ENCODE measurements around the gene PRKAA2. TPM values are rescaled to one million over a fixed set of nuclear protein-coding genes. Genes with fewer than 3 reads are reported as not detected.
A peak's percentile ranks its signal among the peaks of the same experiment; 100 is the strongest.

The PRKAA2 gene
- total RNA-seq, 1 donor from 2014 or later: 112 TPM

DNA sequence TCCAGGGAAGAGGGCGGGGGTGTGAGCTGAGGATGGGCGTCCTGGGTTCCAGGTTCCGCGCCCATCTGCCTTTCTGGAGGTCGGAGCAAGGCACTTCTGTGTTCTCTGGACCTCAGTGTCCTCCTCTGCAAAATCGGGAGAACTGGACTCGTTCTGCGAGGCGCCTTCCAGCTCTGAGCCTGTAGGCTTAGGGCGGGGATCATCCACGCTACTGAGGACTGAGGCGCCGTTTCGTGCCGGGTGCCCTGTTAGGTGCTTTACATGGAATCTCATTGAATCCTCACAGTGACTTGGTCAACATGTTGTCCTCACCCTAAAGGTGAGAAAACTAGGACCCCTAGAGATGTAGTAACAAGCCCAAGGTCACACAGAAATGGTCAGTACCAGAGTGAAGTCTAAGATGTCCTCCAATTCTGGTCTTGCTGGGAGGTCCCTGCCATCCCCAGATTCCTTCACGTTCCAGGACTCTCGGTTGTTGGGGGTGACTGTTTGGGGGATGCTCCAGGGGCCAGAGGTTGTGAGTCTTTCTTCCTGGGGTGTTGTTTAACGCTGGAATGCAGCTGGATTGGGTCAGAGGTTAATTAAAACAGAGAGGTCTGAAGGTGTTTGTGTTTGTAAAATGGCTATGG, 677 bp downstream of the PRKAA2 start:
- no peaks in the 10 kb centered on the region for H3K36me3 ChIP-seq
- H3K27me3 ChIP-seq (ENCODE audit: low read depth): peaks cover 20% of the 10 kb centered on the region
- peak overlapping the region; percentile 73 for H3K4me3 ChIP-seq
- peaks cover 17% of the 10 kb centered on the region for H3K4me1 ChIP-seq
- no peak for DNase-seq
- peak overlapping the region; percentile 90 for H3K27ac ChIP-seq (replicated peaks)
- no peaks in the 10 kb centered on the region for H3K9me3 ChIP-seq (replicated peaks)
- intact Hi-C loops (cut with micrococcal nuclease): no loop called here
- TF ChIP-seq, protein P1, sequence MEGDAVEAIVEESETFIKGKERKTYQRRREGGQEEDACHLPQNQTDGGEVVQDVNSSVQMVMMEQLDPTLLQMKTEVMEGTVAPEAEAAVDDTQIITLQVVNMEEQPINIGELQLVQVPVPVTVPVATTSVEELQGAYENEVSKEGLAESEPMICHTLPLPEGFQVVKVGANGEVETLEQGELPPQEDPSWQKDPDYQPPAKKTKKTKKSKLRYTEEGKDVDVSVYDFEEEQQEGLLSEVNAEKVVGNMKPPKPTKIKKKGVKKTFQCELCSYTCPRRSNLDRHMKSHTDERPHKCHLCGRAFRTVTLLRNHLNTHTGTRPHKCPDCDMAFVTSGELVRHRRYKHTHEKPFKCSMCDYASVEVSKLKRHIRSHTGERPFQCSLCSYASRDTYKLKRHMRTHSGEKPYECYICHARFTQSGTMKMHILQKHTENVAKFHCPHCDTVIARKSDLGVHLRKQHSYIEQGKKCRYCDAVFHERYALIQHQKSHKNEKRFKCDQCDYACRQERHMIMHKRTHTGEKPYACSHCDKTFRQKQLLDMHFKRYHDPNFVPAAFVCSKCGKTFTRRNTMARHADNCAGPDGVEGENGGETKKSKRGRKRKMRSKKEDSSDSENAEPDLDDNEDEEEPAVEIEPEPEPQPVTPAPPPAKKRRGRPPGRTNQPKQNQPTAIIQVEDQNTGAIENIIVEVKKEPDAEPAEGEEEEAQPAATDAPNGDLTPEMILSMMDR (IDR thresholded peaks at IDR 0.05; ENCODE audit: borderline replicate concordance): no peak

DNA sequence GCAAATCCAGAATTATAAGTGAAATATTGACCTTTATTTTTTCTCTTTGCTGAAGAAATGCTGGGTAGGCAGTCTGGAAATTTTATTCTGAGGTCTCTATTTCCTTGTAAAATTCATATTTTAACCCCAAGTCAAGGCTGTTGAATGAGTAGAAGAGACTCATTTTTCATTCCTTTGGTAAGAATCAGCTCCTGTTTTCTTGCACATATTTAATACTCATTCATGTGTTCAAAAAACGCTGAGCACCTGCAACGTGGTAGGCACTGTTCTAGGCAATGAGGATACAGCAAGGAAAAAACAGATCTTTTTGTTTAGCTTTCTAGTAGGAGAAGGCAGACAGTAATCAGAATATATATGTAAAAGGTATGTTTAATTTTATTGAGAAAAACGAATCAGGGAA, 1.5 kb downstream of the PRKAA2 start:
- Histone ChIP-seq H3K9me3 (replicated peaks) (no peaks in the 10 kb centered on the region), H3K36me3 (no peaks in the 10 kb centered on the region), H3K4me3 (peak overlapping the region; percentile 73), H3K4me1 (peaks cover 19% of the 10 kb centered on the region), H3K27ac (replicated peaks) (peak overlapping the region; percentile 90), H3K27me3 (ENCODE audit: low read depth) (peaks cover 20% of the 10 kb centered on the region)
- TF ChIP-seq, protein P1 (IDR thresholded peaks at IDR 0.05; ENCODE audit: borderline replicate concordance): no peak
- DNase-seq: no peak
- intact Hi-C loops (cut with micrococcal nuclease): no loop called here

DNA sequence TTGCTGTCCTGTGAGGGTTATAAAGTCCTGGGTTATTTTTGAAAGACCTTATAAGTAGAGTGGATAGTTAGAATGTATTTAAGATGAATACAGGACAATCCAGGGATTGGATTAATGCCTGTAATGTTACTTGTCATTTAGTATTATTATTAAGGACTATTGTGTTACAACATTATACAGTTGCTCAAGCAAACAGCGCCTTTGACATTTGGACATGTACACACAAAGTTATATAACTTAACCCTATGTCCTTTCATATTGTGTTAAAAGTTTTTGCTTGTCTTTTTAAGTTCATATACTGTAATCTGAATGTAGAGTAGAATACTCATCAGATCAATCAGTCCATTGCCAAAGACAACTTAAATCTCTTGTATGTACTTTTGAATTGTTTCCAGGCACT, 2.0 kb downstream of the PRKAA2 start:
- intact Hi-C loops (cut with micrococcal nuclease): no loop called here
- Histone ChIP-seq H3K36me3 (no peaks in the 10 kb centered on the region), H3K27me3 (ENCODE audit: low read depth) (peaks cover 20% of the 10 kb centered on the region), H3K9me3 (replicated peaks) (no peaks in the 10 kb centered on the region), H3K4me3 (peak overlapping the region; percentile 73), H3K4me1 (peaks cover 19% of the 10 kb centered on the region), H3K27ac (replicated peaks) (peak overlapping the region; percentile 90)
- no peak for DNase-seq
- TF ChIP-seq, protein P1 (IDR thresholded peaks at IDR 0.05; ENCODE audit: borderline replicate concordance): no peak

DNA sequence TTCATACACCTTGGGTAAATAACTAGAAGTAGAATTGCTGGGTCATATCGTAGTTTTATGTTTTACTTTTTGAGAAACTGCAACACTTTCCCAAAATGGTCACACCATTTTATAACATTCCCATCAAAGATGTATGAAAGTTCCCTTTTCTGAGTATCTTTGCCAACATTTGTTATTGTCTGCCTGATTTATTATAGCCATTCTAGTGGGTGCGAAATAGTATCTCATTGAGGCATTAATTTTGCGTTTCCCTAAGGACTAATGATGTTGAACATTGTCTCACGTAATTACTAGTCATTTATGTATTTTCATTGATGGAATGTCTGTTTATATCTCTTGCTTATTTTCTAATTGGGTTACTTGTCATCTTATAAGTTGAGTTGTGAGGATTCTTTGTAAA, 3.4 kb downstream of the PRKAA2 start:
- peaks cover 20% of the 10 kb centered on the region for H3K27me3 ChIP-seq (ENCODE audit: low read depth)
- H3K4me1 ChIP-seq: peaks cover 19% of the 10 kb centered on the region
- H3K27ac ChIP-seq (replicated peaks): peak overlapping the region; percentile 77
- intact Hi-C loops (cut with micrococcal nuclease): no loop called here
- H3K9me3 ChIP-seq (replicated peaks): no peaks in the 10 kb centered on the region
- no peak for DNase-seq
- no peaks in the 10 kb centered on the region for H3K36me3 ChIP-seq
- no peak overlapping the region for H3K4me3 ChIP-seq
- TF ChIP-seq, protein P1 (IDR thresholded peaks at IDR 0.05; ENCODE audit: borderline replicate concordance): no peak

DNA sequence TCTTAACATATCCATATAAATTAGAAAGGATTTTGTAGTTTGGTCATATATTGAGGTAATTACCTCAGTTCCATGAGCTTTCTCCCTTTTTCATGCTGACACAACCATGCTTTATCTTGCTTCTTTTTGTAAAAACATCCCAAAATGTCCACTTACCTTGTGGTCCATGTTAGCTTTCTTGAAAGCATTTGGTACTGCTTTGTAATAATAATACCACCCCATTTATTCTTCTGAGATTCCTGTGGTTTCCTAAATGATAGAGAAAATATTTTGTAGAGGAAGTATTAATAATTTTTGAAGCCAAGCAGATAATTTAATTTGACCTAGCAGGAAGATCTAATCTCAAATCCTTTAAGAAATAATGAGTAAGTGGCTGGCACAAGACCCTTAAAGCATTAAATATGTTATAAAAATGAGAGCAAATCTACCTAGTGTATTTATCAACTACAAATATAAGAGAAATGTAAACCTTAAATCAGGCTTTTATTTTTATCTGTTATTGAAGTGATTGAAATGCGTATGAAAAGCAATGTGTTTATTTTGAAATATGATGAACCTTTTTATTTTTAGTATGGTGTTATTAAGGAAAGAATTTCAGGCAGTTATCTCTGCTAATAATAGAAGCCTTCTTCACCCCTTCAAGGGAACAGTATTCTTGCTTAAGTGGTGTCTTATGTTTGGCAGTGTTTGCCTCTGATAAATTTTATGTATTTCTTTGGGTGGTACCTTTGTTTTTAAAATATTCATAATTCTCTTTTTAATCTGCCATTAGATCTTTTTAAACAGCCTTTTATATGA, 9.2 kb downstream of the PRKAA2 start:
- no peak for DNase-seq
- TF ChIP-seq, protein P1 (IDR thresholded peaks at IDR 0.05; ENCODE audit: borderline replicate concordance): no peak
- Histone ChIP-seq H3K27ac (replicated peaks) (peak overlapping the region; percentile 77), H3K36me3 (peaks cover 16% of the 10 kb centered on the region), H3K9me3 (replicated peaks) (peaks cover 19% of the 10 kb centered on the region), H3K4me1 (peaks cover 10% of the 10 kb centered on the region), H3K27me3 (ENCODE audit: low read depth) (no peaks in the 10 kb centered on the region), H3K4me3 (peak overlapping the region; percentile 36)
- intact Hi-C loops (cut with micrococcal nuclease): no loop called here

Data from left ventricle myocardium inferior (tissue), 1 donor.